CD4-positive, alpha-beta memory T cell (primary cell): ENCODE measurements around the gene MFSD1. TPM values are rescaled to one million over a fixed set of nuclear protein-coding genes. Genes with fewer than 3 reads are reported as not detected.
A peak's percentile ranks its signal among the peaks of the same experiment; 100 is the strongest.

Experiments used
- CTCF ChIA-PET: fragments of 350-600 bp; sonication (Branson Sonifier 250); formaldehyde crosslinking; loops from one replicate; lab custom pipeline; 2021; ENCODE audit warnings: inconsistent platforms; ENCODE audit not compliant: partially characterized antibody; lab: Charles Lee
- POLR2A ChIA-PET: fragments of 350-600 bp; sonication (Branson Sonifier 250); formaldehyde crosslinking; loops from one replicate; lab custom pipeline; 2021; ENCODE audit not compliant: partially characterized antibody; lab: Charles Lee
- DNase-seq, 5 donors: peaks; one replicate each; pipeline versions ENCODE4 v3.0.0 to v3.0.0-alpha.2; 2020 to 2022; ENCODE audit warnings: mixed read lengths in 1 of 5
- H3K27ac ChIP-seq: one replicate; pipeline ENCODE4 v1.7.0; 2013; ENCODE audit warnings: low read depth, low read length
- H3K27me3 ChIP-seq: 2 replicates; pipeline ENCODE4 v1.7.0; 2013; ENCODE audit warnings: mild to moderate bottlenecking, low read length, moderate library complexity; ENCODE audit not compliant: insufficient read depth
- H3K36me3 ChIP-seq: 2 replicates; pipeline ENCODE4 v1.7.0; 2013; ENCODE audit warnings: mild to moderate bottlenecking, low read length, moderate library complexity; ENCODE audit not compliant: insufficient read depth
- H3K4me1 ChIP-seq: 2 replicates; pipeline ENCODE4 v1.7.0; 2013; ENCODE audit warnings: mild to moderate bottlenecking, low read length, moderate library complexity; ENCODE audit not compliant: insufficient read depth
- H3K4me3 ChIP-seq, 2 donors: one replicate each; pipeline ENCODE4 v1.7.0; 2013; ENCODE audit warnings: low read length in 2 of 2, mild to moderate bottlenecking in 1 of 2
- H3K9me3 ChIP-seq, 2 donors: one replicate each; pipeline ENCODE4 v1.7.0; 2013; ENCODE audit warnings: low read length in 2 of 2, control low read depth in 1 of 2; ENCODE audit not compliant: control insufficient read depth in 1 of 2
- H3K27ac Mint-ChIP-seq, 7 donors: one replicate each; pipeline ENCODE4 v1.8.0; 2020 to 2021; ENCODE audit warnings: mixed read lengths in 7 of 7, mild to moderate bottlenecking in 6 of 7, inconsistent platforms in 3 of 7, moderate library complexity in 3 of 7
- H3K27me3 Mint-ChIP-seq, 2 donors: one replicate each; pipeline ENCODE4 v1.8.0; 2020 to 2021; ENCODE audit warnings: mixed read lengths in 2 of 2
- H3K36me3 Mint-ChIP-seq, 2 donors: one replicate each; pipeline ENCODE4 v1.8.0; 2020 to 2021; ENCODE audit warnings: mixed read lengths in 2 of 2, inconsistent platforms in 1 of 2, mild to moderate bottlenecking in 1 of 2
- H3K4me1 Mint-ChIP-seq, 4 donors: one replicate each; pipeline ENCODE4 v1.8.0; 2020 to 2021; ENCODE audit warnings: mixed read lengths in 4 of 4, mild to moderate bottlenecking in 1 of 4
- H3K4me3 Mint-ChIP-seq, 8 donors: one replicate each; pipeline ENCODE4 v1.8.0; 2020 to 2021; ENCODE audit warnings: mixed read lengths in 8 of 8, mild to moderate bottlenecking in 7 of 8, moderate library complexity in 6 of 8, inconsistent platforms in 3 of 8
- H3K9me3 Mint-ChIP-seq, 8 donors: one replicate each; pipeline ENCODE4 v1.8.0; 2020 to 2021; ENCODE audit warnings: mixed read lengths in 8 of 8, mild to moderate bottlenecking in 5 of 8, inconsistent platforms in 3 of 8, moderate library complexity in 1 of 8
- intact Hi-C: fragments of 100-400 bp; cut with micrococcal nuclease; formaldehyde crosslinking; loops from one replicate; pipeline ENCODE4 v1.15.1; 2023
- polyA plus RNA-seq, 2 donors: library from polyadenylated mRNA; unstranded; fragments of 300-500 nt; fragmentation: Illumina TruSeq; gene quantifications; one replicate each; pipeline ENCODE4 v1.2.3, GENCODE V29; 2021
- total RNA-seq, 2 experiments: library from RNA; stranded (reverse); gene quantifications; one replicate each; pipeline ENCODE4 v1.2.3, GENCODE V29; 2021

The MFSD1 gene
- total and polyA plus RNA-seq, 4 experiments from 2014 or later = 31.7 to 75.0 (median 42.6) TPM

GRCh38 chr3:158845765-158846350, 44.0 kb downstream of the MFSD1 start:
- peak; percentile 45 to 56 (median 46) for DNase-seq
- intact Hi-C loops = loop anchor here (2.0 to 5.0 kb wide), 3 partner anchors 961 to 1641 kb away; no protein-coding TSS in a partner anchor
- no peak overlapping the region for H3K4me3 ChIP-seq
- Mint-ChIP-seq H3K36me3 (peaks cover 0 to 3% of the 10 kb centered on the region in 2 donors), H3K27ac (no peak overlapping the region), H3K4me1 (peaks cover 0 to 5% (median 3%) of the 10 kb centered on the region in 4 donors), H3K9me3 (no peaks in the 10 kb centered on the region), H3K27me3 (no peaks in the 10 kb centered on the region), H3K4me3 (peak overlapping the region in 1 of 8 donors; percentile 39)
- H3K36me3 ChIP-seq = no peaks in the 10 kb centered on the region
- H3K27me3 ChIP-seq = no peaks in the 10 kb centered on the region
- H3K4me1 ChIP-seq = peaks cover 4% of the 10 kb centered on the region
- H3K9me3 ChIP-seq = no peaks in the 10 kb centered on the region
- ChIA-PET CTCF (interaction anchor here (1.0 to 3.8 kb wide), 5 partner anchors 15 to 414 kb away, joined by 3 to 23 read pairs (median 7); no protein-coding TSS in a partner anchor), POLR2A (no interaction called here)
- no peak overlapping the region for H3K27ac ChIP-seq

GRCh38 chr3:158846803-158847451, 45.1 kb downstream of the MFSD1 start:
- Mint-ChIP-seq H3K4me1 (peaks cover 0 to 5% (median 3%) of the 10 kb centered on the region in 4 donors), H3K27me3 (no peaks in the 10 kb centered on the region), H3K9me3 (no peaks in the 10 kb centered on the region), H3K36me3 (peaks cover 0 to 3% of the 10 kb centered on the region in 2 donors), H3K4me3 (no peak overlapping the region), H3K27ac (no peak overlapping the region)
- Histone ChIP-seq H3K27me3 (no peaks in the 10 kb centered on the region), H3K4me1 (peaks cover 4% of the 10 kb centered on the region), H3K27ac (no peak overlapping the region), H3K36me3 (no peaks in the 10 kb centered on the region), H3K9me3 (no peaks in the 10 kb centered on the region), H3K4me3 (no peak overlapping the region)
- CTCF ChIA-PET = interaction anchor here (0.7 to 3.8 kb wide), 5 partner anchors 14 to 413 kb away, joined by 3 to 23 read pairs (median 4); no protein-coding TSS in a partner anchor
- DNase-seq = no peak
- intact Hi-C loops = loop anchor here (5.0 kb wide), 1 partner anchor 960 kb away; no protein-coding TSS in a partner anchor
- POLR2A ChIA-PET = no interaction called here

DNA sequence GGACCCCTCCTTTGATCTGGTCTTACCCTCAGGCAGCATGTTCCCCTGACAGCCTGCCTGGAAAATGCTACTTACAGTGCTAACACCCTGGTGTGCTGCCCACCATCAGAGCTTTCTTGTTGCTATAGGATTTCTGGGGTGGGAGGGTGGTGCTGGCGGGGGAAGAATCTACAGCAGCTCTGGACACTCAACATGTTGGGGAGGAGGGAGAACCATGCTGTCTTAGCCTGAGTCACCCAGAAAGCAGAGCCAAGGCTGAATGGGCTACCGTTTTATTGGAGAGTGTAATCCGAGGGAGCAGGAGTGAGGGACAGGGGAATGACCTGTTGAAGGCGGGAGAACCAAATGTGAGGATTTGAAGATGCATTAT, 45.6 kb downstream of the MFSD1 start:
- no peak overlapping the region for H3K27ac Mint-ChIP-seq
- CTCF ChIA-PET = interaction anchor here (2.0 to 3.8 kb wide), 2 partner anchors 410 to 413 kb away, joined by 7 to 23 read pairs; no protein-coding TSS in a partner anchor
- intact Hi-C loops = loop anchor here (5.0 kb wide), 1 partner anchor 960 kb away; no protein-coding TSS in a partner anchor

GRCh38 chr3:158847885-158848284, 46.0 kb downstream of the MFSD1 start:
- no peaks in the 10 kb centered on the region for H3K36me3 ChIP-seq
- Mint-ChIP-seq H3K27ac (no peak overlapping the region), H3K9me3 (no peaks in the 10 kb centered on the region), H3K4me1 (peaks cover 0 to 5% (median 3%) of the 10 kb centered on the region in 4 donors), H3K36me3 (peaks cover 0 to 3% of the 10 kb centered on the region in 2 donors), H3K4me3 (no peak overlapping the region), H3K27me3 (no peaks in the 10 kb centered on the region)
- POLR2A ChIA-PET = no interaction called here
- intact Hi-C loops = loop anchor here (5.0 kb wide), 1 partner anchor 959 kb away; no protein-coding TSS in a partner anchor
- H3K4me3 ChIP-seq = no peak overlapping the region
- H3K9me3 ChIP-seq = no peaks in the 10 kb centered on the region
- CTCF ChIA-PET = interaction anchor here (3.8 kb wide), 1 partner anchor 412 kb away, joined by 23 read pairs; no protein-coding TSS in a partner anchor
- no peak overlapping the region for H3K27ac ChIP-seq
- no peak for DNase-seq
- no peaks in the 10 kb centered on the region for H3K27me3 ChIP-seq
- H3K4me1 ChIP-seq = peaks cover 4% of the 10 kb centered on the region

More for the DNA sequence above, 45.6 kb downstream of the MFSD1 start:
- no peaks in the 10 kb centered on the region for H3K9me3 ChIP-seq
- H3K4me3 ChIP-seq = no peak overlapping the region
- POLR2A ChIA-PET = no interaction called here
- peaks cover 0 to 3% of the 10 kb centered on the region in 2 donors for H3K36me3 Mint-ChIP-seq
- H3K27me3 ChIP-seq = no peaks in the 10 kb centered on the region
- H3K4me3 Mint-ChIP-seq = peak overlapping the region in 1 of 8 donors; percentile 11
- peaks cover 4% of the 10 kb centered on the region for H3K4me1 ChIP-seq
- no peaks in the 10 kb centered on the region for H3K27me3 Mint-ChIP-seq
- DNase-seq = no peak
- no peak overlapping the region for H3K27ac ChIP-seq
- H3K9me3 Mint-ChIP-seq = no peaks in the 10 kb centered on the region
- H3K4me1 Mint-ChIP-seq = peaks cover 0 to 5% (median 3%) of the 10 kb centered on the region in 4 donors
- H3K36me3 ChIP-seq = no peaks in the 10 kb centered on the region

GRCh38 chr3:158849757-158850156, 47.9 kb downstream of the MFSD1 start:
- intact Hi-C loops = loop anchor here (5.0 kb wide), 1 partner anchor 958 kb away; no protein-coding TSS in a partner anchor
- H3K36me3 Mint-ChIP-seq = peaks cover 0 to 3% of the 10 kb centered on the region in 2 donors
- H3K4me1 Mint-ChIP-seq = peaks cover 0 to 5% (median 3%) of the 10 kb centered on the region in 4 donors
- ChIA-PET POLR2A (no interaction called here), CTCF (no interaction called here)
- no peaks in the 10 kb centered on the region for H3K9me3 ChIP-seq
- no peak for DNase-seq
- no peaks in the 10 kb centered on the region for H3K36me3 ChIP-seq
- H3K4me3 Mint-ChIP-seq = no peak overlapping the region
- H3K27me3 ChIP-seq = no peaks in the 10 kb centered on the region
- no peak overlapping the region for H3K27ac ChIP-seq
- no peaks in the 10 kb centered on the region for H3K27me3 Mint-ChIP-seq
- peaks cover 4% of the 10 kb centered on the region for H3K4me1 ChIP-seq
- H3K4me3 ChIP-seq = no peak overlapping the region
- H3K27ac Mint-ChIP-seq = no peak overlapping the region
- peaks cover 0 to under 1% (median 0%) of the 10 kb centered on the region in 8 donors for H3K9me3 Mint-ChIP-seq

DNA sequence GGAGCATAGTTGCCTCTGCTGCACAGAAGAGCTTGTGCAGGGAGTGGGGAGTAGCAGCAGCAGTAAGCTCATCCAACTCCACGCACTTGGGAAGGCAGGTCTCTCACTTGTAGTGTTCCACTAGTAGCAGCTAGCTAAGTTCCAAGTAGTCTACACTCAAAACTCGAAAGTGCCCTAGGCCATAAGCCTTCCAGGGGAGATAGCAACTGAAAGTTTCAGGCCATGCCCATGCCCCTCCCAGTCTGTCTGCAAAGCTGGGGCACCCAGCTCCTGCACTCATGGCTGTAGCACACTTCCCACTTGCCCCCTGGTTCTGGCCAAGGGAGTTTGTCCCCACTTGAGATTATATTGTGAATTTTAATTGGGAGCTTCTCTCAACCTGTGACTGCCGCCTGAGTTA, 57.5 kb downstream of the MFSD1 start:
- H3K4me1 Mint-ChIP-seq = no peaks in the 10 kb centered on the region
- intact Hi-C loops = no loop called here
- POLR2A ChIA-PET = no interaction called here
- H3K27ac Mint-ChIP-seq = no peak overlapping the region
- H3K9me3 Mint-ChIP-seq = peaks cover 8 to 30% (median 18%) of the 10 kb centered on the region in 8 donors
- no peak overlapping the region for H3K4me3 ChIP-seq
- peaks cover 0 to 8% of the 10 kb centered on the region in 2 donors for H3K27me3 Mint-ChIP-seq
- H3K27ac ChIP-seq = no peak overlapping the region
- CTCF ChIA-PET = no interaction called here
- no peaks in the 10 kb centered on the region for H3K27me3 ChIP-seq
- no peaks in the 10 kb centered on the region for H3K9me3 ChIP-seq
- no peak for DNase-seq
- H3K36me3 Mint-ChIP-seq = peaks cover 13 to 48% of the 10 kb centered on the region in 2 donors
- H3K4me1 ChIP-seq = no peaks in the 10 kb centered on the region
- H3K36me3 ChIP-seq = no peaks in the 10 kb centered on the region
- H3K4me3 Mint-ChIP-seq = no peak overlapping the region

- H3K27ac ChIP-seq = no peak overlapping the region
- CTCF ChIA-PET = interaction anchor here (1.3 to 1.4 kb wide), 2 partner anchors 9 to 18 kb away, joined by 5 to 8 read pairs; no protein-coding TSS in a partner anchor
- intact Hi-C loops = no loop called here
Measured at GRCh38 chr3:158863247-158863646, 61.4 kb downstream of the MFSD1 start.

More at GRCh38 chr3:158863247-158863646, 61.4 kb downstream of the MFSD1 start:
- H3K36me3 ChIP-seq = no peaks in the 10 kb centered on the region
- no peaks in the 10 kb centered on the region for H3K27me3 Mint-ChIP-seq
- no peak overlapping the region for H3K4me3 ChIP-seq
- no peak overlapping the region for H3K27ac Mint-ChIP-seq
- H3K27me3 ChIP-seq = no peaks in the 10 kb centered on the region
- H3K4me3 Mint-ChIP-seq = no peak overlapping the region
- no peak for DNase-seq
- no peaks in the 10 kb centered on the region for H3K9me3 ChIP-seq
- H3K4me1 Mint-ChIP-seq = peaks cover 0 to 5% (median 0%) of the 10 kb centered on the region in 4 donors
- peaks cover 3 to 28% of the 10 kb centered on the region in 2 donors for H3K36me3 Mint-ChIP-seq
- peaks cover 0 to 4% (median 0%) of the 10 kb centered on the region in 8 donors for H3K9me3 Mint-ChIP-seq
- POLR2A ChIA-PET = no interaction called here
- H3K4me1 ChIP-seq = no peaks in the 10 kb centered on the region
